ENCODE data around the gene WNT2B.

Gene WNT2B

GRCh38 chr1:112529301-112529700 lies 20.5 kb downstream of the WNT2B start:
- DNase-seq, result no peak

GRCh38 chr1:112530832-112531231 lies 22.1 kb downstream of the WNT2B start:
- DNase-seq, result no peak

DNA sequence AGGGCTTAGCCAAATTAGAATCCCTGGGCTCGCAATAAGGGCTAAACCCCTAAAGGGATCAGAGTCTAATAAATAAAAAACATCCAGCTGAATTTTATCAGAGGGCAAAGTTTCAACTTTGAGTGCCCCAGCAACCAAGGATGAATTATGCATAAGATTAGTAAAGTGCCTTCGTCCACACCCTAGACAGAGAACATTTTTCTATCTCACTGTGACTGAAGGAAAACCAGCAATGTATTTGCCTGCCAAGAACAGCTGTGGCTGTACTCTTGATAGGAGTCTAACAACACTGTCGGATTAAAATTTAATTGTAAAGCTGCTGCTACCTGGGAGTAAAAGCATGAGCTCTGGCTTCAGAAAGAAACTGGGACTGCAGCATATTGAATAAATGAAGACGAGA lies 23.3 kb downstream of the WNT2B start:
- no peak for DNase-seq

DNA sequence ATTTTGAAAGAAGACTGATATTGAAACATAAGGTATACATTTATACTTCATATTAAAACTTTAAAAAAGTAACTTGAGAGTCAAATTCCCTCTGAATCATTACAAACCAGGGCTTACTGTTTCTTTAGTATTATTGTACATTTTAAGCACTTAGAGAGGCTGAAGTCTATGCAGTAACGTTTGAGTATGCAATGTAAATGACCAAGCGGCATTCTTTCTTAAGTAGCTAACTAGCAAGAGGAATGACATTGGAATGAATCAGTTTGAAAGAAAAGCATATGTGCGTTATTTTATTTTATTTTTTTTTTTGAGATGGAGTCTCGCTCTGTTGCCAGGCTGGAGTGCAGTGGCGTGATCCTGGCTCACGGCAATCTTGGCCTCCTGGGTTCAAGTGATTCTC lies 24.3 kb downstream of the WNT2B start:
- DNase-seq, result no peak

DNA sequence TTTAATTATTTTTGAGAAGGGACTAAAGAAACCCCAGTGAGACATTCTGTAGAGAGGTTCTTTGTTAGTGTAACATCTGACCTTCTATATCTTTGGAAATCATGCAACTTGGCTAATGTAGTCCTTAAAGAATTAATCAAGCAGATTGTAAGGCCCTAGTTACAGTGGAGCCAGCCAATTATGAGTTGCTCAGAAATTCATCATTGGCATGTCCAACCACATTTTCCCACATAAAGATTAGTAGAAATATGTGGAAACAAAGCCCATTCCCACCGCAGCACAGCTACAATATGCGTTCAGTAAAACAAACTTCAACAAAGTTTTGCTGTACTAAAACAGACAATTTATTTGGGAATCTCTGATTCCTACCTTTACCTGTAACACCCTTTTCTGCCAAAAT lies 27.8 kb downstream of the WNT2B start:
- DNase-seq, result no peak

- no peak for DNase-seq
Measured at GRCh38 chr1:112537456-112537855, 28.7 kb downstream of the WNT2B start.

DNA sequence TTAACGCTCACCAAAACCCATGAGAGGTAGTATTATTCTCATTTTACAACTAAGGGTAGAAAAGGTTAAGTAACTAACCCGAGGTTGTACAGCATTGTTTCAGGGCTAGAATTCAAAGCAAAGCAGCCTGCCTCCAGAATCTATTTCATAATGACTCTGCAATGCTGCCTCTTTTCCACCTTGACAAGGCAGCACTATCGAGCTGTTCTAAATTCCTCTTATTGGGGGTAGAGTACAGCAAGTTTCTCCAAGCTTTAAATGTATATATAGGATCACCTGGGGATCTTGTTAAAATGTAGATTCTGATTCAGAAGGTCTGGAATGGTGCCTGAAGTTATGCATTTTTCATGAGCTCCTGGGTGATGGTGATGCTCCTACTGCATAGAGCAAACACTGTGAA lies 30.1 kb downstream of the WNT2B start:
- DNase-seq, result no peak

DNA sequence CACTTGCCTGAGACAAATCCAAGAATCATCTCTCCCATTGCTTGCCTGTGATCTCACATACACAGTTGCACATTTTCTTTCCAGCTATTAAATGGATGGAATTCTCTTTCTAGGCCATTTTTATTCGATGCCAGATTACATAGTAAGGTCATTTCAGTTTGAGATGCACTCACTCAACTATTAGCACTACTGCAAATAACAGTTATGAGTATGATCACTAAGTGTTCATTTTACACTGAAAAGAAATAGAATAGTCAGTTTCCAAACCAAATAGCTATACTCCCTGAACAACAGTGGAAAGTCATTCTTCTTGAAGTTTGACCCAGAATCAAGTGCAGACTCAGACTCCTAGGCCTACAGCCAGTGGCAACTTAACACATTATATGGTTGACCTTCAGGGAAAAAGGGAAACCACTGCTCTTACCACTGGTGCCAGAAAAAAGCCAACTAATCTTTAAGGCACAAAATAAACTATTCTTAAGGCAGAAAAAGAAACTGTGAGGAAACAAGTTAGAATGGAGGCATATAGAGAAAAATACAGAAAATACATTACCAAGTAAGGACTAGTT lies 31.5 kb downstream of the WNT2B start:
- no peak for DNase-seq

DNA sequence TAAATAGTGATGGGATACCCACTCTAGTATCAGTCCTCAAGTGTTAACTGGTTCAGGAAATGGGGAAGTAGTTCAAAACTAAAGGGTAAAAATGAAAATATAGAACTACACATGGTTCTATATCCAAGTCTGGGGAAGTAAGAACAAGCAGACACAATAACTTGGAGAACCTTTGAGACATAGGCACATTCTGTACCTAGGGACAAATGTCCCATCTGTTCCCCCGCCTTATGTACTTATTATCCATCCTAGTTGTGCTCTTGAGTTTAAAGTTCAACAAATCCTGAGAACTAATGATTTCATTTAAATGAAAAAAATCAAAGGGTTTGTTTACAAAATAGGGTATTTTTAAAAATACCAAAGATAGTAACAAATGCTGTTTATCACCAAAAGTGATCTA lies 32.5 kb downstream of the WNT2B start:
- no peak for DNase-seq

DNA sequence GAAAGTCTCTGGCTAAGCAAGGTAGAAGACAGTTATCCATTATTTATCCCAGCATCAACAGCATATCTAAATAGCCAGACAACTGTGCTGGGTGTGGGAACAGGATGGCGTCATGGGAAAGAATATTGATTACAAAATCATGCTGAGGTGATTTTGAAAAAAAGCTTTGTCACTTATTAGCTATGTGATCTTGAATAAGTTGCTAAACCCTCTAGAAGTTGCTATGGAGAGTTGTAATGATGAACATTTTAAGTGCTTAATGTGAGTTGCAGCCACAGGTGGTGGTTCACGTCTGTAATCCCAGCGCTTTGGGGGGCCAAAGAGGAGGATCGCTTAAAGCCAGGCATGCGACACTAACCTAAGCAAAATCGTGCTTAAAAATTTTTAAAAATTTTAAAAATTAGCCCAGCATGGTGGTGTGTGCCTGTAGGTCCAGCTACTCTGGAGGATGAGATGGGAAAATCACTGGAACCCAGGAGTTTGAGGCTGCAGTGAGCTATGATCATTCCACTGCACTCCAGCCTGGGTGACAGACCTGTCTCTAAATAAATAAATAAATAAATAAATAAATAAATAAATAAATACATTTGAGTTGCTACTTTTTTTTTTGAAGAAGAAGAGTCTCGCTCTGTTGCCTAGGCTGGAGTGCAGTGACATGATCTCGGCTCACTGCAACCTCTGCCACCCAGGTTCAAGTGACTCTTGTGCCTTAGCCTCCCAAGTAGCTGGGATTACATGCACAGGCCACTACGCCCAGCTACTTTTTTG lies 33.6 kb downstream of the WNT2B start:
- no peak for DNase-seq

- no peak for DNase-seq
Measured at GRCh38 chr1:112544011-112544688, 35.4 kb downstream of the WNT2B start.

- no peak for DNase-seq
Measured at GRCh38 chr1:112544751-112545150, 36.0 kb downstream of the WNT2B start.

- no peak for DNase-seq
Measured at GRCh38 chr1:112546076-112546475, 37.3 kb downstream of the WNT2B start.

GRCh38 chr1:112548547-112548946 lies 39.8 kb downstream of the WNT2B start:
- DNase-seq, result no peak

DNA sequence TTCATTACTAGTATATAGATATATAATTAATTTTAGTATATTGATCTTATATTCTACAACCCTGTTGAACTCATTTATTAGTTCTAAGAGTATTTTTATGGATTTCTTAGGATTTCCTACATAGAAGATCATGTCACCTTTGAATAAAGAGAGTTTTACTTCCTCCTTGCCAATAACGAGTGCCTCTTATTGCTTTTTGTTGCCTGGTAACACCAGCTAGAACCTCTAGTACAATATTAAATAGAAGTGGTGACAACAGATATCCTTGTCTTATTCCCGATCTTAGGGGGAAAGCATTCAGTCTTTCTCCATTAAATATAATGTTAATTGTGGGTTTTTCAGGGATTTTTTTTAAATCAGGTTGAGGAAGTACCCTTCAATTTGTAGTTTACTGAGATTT lies 40.8 kb downstream of the WNT2B start:
- DNase-seq, result peak; percentile 2

- no peak for DNase-seq
Measured at GRCh38 chr1:112554411-112554810, 45.6 kb downstream of the WNT2B start.

GRCh38 chr1:112557385-112557784 lies 48.6 kb downstream of the WNT2B start:
- DNase-seq, result no peak

GRCh38 chr1:112558634-112559033 lies 49.9 kb downstream of the WNT2B start:
- DNase-seq, result no peak

DNA sequence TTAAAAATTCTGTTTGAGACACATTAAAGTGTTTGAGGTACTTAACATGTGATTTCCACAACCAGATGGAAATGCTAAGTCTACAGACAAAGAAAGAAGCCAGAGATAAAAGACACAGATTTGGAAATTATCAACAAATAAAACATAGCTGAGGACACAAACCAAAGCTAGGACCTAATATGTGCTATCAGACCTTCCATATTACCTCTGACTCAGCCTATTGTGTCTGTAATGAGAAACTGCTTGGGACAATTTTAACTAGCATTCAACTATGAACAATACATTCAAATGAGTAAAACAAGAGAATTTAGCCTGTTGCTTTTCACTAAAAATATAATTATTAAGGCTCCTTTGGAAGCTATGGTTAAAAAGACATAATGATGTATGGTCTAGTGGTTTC lies 54.6 kb downstream of the WNT2B start:
- no peak for DNase-seq

GRCh38 chr1:112564081-112564480 lies 55.3 kb downstream of the WNT2B start:
- DNase-seq, result no peak

- DNase-seq, result no peak
Measured at GRCh38 chr1:112565800-112566199, 57.0 kb downstream of the WNT2B start.

DNA sequence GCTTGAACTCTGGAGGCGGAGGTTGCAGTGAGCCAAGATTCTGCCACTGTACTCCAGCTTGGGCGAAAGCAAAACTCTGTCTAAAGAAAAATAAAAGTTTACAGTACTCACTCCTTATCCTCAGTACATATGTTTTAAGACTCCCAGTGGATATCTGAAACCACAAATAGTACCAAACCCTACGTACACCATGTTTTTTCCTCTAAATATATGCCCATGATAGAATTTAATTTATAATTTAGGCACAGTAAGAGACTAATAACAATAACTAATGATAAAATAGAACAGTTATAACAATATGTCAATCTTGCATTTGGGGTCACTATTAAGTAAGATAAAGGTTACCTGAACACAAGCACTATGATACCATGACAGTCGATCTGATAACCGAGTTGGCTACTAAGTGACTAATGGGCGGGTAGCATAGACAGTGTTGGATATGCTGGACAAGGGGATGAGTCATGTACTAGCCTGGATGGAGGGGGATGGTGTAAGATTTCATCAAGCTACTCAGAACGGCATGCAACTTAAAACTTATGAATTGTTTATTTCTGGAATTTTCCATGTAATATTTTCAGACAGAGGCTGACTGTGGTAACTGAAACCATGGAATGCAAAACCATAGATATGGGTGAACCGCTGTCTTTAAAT lies 66.5 kb downstream of the WNT2B start:
- no peak for DNase-seq

GRCh38 chr1:112576240-112576639 lies 67.5 kb downstream of the WNT2B start:
- no peak for DNase-seq

Measured in DMS79 (cell line).